Measurements from ENCODE around the gene IGFLR1.

IGFLR1 gene

DNA sequence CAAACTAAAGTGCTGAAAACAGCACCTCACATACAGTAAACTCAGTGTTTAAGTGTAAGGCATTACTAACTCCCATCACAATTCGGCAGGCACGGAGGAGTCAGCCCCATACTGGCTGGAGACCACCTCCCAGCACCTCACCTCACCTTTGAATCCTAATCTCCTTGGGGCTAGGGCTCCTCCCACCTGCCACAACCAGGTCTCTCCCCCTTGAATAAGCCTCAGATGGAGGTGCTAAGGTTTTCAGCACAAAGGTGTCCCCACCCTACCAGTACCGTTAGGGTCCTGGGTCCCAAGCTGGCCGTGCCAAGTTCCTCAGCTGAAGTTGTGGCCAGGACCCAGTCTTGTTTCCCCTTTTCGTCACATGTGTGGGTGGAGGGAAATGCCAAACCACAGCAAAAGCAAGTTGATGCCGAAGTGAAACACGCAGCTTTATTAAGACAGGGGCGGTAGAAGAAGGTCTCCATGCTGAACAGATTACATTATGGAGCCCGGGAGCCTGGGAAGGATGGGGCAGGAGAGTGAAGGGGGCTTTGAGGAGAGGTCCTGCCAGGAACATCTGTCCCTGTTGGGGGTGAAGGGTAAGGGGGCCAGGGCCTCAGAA is at the start of gene IGFLR1:
Gene IGFLR1, minus strand, starts transcription at position 332 of the 604 bp plus-strand sequence. CDS start 1,272 bp downstream, outside the sequence.
- DNase-seq (ENCODE audit: extremely low read depth in 1 of 2, low read depth in 1 of 2): peak in 1 of 2 donors; percentile 36

GRCh38 chr19:35791814-35792279 is 49.6 kb upstream of the IGFLR1 start:
- DNase-seq (ENCODE audit: extremely low read depth in 1 of 2, low read depth in 1 of 2): no peak

- no peak for DNase-seq (ENCODE audit: extremely low read depth in 1 of 2, low read depth in 1 of 2)
Observed at GRCh38 chr19:35790981-35791813, 48.9 kb upstream of the IGFLR1 start.

- no peak for DNase-seq (ENCODE audit: extremely low read depth in 1 of 2, low read depth in 1 of 2)
Observed at GRCh38 chr19:35789978-35790944, 48.0 kb upstream of the IGFLR1 start.

DNA sequence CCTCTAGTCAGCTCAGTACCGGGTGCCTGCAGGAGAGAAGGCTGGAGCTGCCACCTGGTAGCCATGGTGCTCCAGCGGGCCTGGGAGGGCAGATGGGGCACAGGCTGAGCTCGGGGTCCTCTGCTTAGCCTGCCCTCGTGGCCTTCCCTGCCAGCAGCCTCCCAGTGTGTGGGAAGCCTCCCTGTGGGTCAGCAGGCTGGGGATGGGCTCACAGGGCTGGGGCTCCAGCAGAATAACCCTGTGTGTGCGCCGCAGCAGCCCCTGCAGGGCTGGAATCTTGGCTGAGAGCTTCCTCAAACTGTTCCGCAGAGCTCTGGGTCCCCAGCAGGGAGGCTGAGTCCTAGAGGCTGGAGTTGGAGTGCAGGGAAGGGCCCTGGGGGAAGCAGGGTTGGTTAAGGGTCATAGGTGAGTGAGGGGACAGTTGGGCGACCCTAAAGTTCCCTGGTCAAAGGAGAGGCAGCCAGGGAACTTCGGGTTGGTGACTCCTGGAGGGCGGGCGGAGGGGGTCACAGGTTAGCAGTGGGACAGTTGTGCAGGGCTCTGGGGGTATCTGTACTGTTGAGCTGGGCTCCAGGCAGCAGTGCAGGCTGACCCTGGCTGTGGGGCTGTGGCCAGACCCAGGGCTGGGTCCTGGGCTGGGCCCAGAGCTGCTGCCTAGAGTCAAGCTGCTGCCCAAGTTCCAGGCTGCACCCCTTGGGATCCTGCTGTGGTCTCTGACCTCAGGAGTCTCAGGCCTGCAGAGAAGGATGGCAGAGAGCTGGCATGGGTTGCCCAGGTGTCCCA is 47.1 kb upstream of the IGFLR1 start:
- DNase-seq (ENCODE audit: extremely low read depth in 1 of 2, low read depth in 1 of 2): no peak

- DNase-seq (ENCODE audit: extremely low read depth in 1 of 2, low read depth in 1 of 2): no peak
Observed at GRCh38 chr19:35788205-35788960, 46.1 kb upstream of the IGFLR1 start.

DNA sequence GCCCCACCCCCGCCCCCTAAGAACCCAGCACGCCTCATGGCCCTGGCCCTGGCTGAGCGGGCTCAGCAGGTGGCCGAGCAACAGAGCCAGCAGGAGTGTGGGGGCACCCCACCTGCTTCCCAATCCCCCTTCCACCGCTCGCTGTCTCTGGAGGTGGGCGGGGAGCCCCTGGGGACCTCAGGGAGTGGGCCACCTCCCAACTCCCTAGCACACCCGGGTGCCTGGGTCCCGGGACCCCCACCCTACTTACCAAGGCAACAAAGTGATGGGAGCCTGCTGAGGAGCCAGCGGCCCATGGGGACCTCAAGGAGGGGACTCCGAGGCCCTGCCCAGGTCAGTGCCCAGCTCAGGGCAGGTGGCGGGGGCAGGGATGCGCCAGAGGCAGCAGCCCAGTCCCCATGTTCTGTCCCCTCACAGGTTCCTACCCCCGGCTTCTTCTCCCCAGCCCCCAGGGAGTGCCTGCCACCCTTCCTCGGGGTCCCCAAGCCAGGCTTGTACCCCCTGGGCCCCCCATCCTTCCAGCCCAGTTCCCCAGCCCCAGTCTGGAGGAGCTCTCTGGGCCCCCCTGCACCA is 45.1 kb upstream of the IGFLR1 start:
- no peak for DNase-seq (ENCODE audit: extremely low read depth in 1 of 2, low read depth in 1 of 2)

DNA sequence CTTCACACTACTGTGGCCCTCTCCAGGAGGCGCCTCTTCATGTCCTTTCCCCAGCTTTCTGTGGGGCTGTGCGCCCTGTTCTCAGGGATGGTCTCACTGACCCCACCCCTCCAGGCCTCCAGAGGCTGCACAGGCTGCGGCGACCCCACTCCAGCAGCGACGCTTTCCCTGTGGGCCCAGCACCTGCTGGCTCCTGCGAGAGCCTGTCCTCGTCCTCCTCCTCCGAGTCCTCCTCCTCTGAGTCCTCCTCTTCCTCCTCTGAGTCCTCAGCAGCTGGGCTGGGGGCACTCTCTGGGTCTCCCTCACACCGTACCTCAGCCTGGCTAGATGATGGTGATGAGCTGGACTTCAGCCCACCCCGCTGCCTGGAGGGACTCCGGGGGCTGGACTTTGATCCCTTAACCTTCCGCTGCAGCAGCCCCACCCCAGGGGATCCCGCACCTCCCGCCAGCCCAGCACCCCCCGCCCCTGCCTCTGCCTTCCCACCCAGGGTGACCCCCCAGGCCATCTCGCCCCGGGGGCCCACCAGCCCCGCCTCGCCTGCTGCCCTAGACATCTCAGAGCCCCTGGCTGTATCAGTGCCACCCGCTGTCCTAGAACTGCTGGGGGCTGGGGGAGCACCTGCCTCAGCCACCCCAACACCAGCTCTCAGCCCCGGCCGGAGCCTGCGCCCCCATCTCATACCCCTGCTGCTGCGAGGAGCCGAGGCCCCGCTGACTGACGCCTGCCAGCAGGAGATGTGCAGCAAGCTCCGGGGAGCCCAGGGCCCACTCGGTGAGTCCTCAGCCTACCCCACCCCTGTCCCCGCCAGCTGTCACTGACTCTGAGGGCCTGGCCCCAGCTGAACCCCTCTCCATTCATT is 44.3 kb upstream of the IGFLR1 start:
- no peak for DNase-seq (ENCODE audit: extremely low read depth in 1 of 2, low read depth in 1 of 2)

GRCh38 chr19:35785339-35785627 is 43.0 kb upstream of the IGFLR1 start:
- no peak for DNase-seq (ENCODE audit: extremely low read depth in 1 of 2, low read depth in 1 of 2)

- DNase-seq (ENCODE audit: extremely low read depth in 1 of 2, low read depth in 1 of 2): no peak
Observed at GRCh38 chr19:35784503-35785338, 42.5 kb upstream of the IGFLR1 start.

DNA sequence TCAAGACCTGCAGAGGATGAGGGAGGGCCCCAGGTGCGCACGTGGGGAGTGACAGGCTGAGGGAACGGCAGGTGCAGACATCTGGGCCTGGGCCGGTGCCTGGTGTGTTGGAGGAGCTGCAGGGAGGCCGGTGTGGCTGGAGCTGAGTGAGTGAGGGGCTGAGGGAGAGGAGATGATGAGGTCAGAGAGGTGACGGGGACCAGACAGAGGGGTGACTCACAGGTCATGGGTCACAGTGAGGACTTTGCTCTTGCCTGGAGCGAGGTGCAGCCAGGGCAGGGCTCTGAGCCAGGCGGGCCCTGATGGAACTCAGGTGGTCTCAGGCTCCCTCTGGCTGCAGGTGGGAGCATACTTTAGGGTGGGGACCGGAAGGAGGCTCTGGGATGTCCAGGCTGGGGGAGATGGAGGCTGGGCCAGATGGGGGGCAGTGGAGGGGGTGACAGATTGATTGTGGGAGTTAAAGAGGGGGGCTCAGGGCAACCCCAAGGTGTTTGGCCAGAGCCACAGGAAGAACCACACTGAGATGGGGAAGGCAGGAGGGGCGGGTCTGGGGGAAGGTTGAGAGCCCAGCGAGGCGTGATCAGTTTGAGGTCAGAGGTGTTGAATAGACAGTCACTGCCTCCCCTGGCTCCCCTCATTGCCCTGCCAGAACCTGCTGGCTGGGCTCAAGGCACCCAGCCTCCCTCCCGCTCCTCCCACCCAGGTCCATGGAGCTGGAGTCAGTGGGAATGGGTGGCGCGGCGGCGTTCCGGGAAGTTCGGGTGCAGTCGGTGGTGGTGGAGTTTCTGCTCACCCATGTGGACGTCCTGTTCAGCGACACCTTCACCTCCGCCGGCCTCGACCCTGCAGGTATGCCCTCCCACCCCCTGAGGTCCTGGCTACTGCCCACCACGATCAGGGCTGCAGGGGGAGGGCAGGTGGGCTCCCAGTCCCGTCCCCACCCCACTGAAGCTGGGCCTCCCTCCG is 41.5 kb upstream of the IGFLR1 start:
- DNase-seq (ENCODE audit: extremely low read depth in 1 of 2, low read depth in 1 of 2): no peak

DNA sequence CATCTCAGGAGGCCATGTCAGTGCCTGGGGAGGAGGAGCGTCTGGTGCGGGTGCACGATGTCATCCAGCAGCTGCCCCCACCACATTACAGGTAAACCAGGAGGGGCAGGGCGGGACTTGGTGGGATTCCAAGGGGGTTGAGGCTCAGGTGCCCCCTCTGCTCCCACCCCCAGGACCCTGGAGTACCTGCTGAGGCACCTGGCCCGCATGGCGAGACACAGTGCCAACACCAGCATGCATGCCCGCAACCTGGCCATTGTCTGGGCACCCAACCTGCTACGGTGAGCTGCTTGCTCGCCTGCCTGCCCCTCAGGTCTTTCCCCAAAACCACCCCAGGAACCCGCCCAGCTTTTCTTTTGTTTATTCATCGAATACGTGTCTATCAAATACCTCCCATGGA is 40.3 kb upstream of the IGFLR1 start:
- no peak for DNase-seq (ENCODE audit: extremely low read depth in 1 of 2, low read depth in 1 of 2)

- no peak for DNase-seq (ENCODE audit: extremely low read depth in 1 of 2, low read depth in 1 of 2)
Observed at GRCh38 chr19:35781650-35782049, 39.4 kb upstream of the IGFLR1 start.

DNA sequence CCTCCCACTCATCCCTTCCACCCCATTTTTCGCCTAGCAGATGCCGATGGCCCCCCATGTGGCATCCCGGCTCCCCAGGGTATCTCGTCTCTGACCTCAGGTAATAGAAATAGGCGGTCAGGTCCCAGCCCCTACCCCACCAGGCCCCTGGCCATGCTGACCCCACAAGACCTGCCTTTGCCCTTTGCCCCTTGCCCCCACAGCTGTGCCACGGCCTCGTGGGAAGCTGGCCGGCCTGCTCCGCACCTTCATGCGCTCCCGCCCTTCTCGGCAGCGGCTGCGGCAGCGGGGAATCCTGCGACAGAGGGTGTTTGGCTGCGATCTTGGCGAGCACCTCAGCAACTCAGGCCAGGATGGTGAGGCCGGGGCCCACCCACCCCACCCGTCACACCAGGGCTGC is 38.5 kb upstream of the IGFLR1 start:
- DNase-seq (ENCODE audit: extremely low read depth in 1 of 2, low read depth in 1 of 2): no peak

GRCh38 chr19:35780058-35780457 is 37.8 kb upstream of the IGFLR1 start:
- DNase-seq (ENCODE audit: extremely low read depth in 1 of 2, low read depth in 1 of 2): no peak

DNA sequence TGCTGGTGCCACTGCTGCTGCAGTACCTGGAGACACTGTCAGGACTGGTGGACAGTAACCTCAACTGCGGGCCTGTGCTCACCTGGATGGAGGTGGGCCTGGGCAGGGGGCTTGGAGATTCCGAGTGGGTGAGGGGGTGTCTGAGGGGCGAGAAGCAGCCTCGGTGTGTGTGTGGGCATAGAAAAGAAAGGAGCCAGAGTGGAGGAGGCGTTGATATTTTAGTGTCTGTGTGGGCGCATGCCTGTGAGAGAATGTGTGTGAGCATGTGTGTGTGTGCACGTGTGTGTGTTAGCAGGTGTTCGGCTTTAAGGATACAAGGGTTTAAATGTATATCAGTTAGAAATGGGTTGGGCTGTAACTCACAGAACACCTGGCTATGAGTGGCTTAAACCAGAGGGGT is 36.8 kb upstream of the IGFLR1 start:
- DNase-seq (ENCODE audit: extremely low read depth in 1 of 2, low read depth in 1 of 2): no peak

DNA sequence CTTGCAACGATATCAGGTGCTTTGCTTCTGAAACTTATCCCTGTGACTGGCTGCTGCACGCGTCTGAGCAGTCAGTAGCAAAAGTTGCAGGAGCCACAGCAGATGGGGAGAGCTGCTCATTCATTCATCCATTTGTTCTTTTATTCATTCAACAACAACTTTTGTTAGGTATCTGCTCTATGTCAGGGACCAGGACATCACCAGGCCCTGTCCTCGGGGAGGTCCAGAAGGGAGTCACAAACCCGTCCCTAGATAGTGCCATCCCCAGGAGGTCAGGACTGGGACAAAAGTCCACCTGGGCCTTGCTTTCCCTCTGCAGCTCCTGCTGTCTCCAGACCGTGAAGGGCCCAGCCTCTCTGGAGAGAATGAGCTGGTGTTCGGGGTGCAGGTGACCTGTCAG is 35.7 kb upstream of the IGFLR1 start:
- no peak for DNase-seq (ENCODE audit: extremely low read depth in 1 of 2, low read depth in 1 of 2)
